ENCODE results near the gene TBC1D16. TPM values are rescaled to one million over a fixed set of nuclear protein-coding genes. Genes with fewer than 3 reads are reported as not detected.

The TBC1D16 gene
- total RNA-seq, 1 experiment from 2014 or later = 35.9 TPM

DNA sequence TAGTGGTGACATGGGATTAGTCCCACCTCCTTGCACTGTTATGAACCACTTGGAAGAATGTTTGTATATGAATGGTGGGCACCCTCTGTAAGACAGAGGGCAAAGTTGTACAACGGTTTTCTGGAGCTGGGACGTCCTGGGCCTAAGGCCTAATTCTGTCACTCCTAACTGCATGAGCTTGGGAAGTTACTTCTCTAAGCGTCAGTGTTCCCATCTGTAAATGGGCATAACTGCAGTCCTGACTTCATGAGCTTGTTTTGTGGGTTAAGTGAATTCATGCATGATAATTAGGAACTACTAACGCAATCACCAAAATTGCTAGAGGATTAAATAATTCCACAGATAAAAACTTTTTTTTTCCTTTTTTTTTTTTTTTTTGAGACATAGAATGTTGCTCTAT is 1.8 kb downstream of the TBC1D16 start:
- no peak overlapping the region for H3K27ac Mint-ChIP-seq (ENCODE audit: unreplicated experiment)
- TF ChIP-seq, protein P1, sequence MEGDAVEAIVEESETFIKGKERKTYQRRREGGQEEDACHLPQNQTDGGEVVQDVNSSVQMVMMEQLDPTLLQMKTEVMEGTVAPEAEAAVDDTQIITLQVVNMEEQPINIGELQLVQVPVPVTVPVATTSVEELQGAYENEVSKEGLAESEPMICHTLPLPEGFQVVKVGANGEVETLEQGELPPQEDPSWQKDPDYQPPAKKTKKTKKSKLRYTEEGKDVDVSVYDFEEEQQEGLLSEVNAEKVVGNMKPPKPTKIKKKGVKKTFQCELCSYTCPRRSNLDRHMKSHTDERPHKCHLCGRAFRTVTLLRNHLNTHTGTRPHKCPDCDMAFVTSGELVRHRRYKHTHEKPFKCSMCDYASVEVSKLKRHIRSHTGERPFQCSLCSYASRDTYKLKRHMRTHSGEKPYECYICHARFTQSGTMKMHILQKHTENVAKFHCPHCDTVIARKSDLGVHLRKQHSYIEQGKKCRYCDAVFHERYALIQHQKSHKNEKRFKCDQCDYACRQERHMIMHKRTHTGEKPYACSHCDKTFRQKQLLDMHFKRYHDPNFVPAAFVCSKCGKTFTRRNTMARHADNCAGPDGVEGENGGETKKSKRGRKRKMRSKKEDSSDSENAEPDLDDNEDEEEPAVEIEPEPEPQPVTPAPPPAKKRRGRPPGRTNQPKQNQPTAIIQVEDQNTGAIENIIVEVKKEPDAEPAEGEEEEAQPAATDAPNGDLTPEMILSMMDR (IDR thresholded peaks at IDR 0.05; ENCODE audit: unreplicated experiment) = no peak
- H3K4me1 Mint-ChIP-seq (ENCODE audit: low read depth, unreplicated experiment) = peaks cover 45% of the 10 kb centered on the region
- H3K27me3 Mint-ChIP-seq (ENCODE audit: unreplicated experiment) = no peaks in the 10 kb centered on the region
- BruUV-seq (replicated peaks) = no TSS peak
- CTCF ChIA-PET = interaction anchor here (0.7 to 1.8 kb wide), 2 partner anchors 25 to 38 kb away, joined by 3 to 5 read pairs; no protein-coding TSS in a partner anchor
- no peak for DNase-seq
- H3K9me3 Mint-ChIP-seq (ENCODE audit: low read depth, unreplicated experiment) = no peaks in the 10 kb centered on the region
- H3K36me3 Mint-ChIP-seq (ENCODE audit: insufficient read depth, unreplicated experiment) = peaks cover 44% of the 10 kb centered on the region
- intact Hi-C loops (cut with micrococcal nuclease; ENCODE audit: unreplicated experiment) = no loop called here
- H3K4me3 Mint-ChIP-seq (ENCODE audit: low read depth, unreplicated experiment) = peak overlapping the region; percentile 81

DNA sequence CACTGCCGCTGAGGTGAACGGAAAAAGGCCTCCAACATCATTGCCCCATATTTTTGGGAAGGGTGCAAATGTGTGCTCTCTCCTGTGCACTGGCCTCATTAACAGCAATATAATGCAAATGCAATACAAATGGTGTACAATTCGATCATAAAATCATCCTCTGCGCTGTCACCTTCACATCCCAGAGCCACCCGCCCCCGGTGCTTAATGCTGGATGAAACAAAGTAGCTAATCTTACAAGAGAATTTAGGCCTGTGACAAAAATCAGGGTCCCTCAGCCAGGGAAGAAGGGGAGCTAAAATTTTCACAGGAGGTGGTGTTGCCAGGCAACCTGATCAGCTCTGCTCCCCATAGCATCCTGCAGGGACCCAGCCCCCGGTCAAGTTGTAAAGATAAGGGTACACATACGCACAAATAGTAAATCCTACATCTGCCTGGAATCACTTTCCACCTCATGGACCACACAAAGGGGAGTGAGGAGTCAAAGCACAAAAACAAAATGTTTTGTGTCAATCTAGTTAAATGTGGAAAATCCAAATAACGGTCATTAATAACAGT is 3.0 kb downstream of the TBC1D16 start:
- peaks cover 48% of the 10 kb centered on the region for H3K4me1 Mint-ChIP-seq (ENCODE audit: low read depth, unreplicated experiment)
- H3K27me3 Mint-ChIP-seq (ENCODE audit: unreplicated experiment) = no peaks in the 10 kb centered on the region
- CTCF ChIA-PET = no interaction called here
- no peak overlapping the region for H3K4me3 Mint-ChIP-seq (ENCODE audit: low read depth, unreplicated experiment)
- no TSS peak for BruUV-seq (replicated peaks)
- TF ChIP-seq, protein P1 (IDR thresholded peaks at IDR 0.05; ENCODE audit: unreplicated experiment) = no peak
- no peak for DNase-seq
- no peaks in the 10 kb centered on the region for H3K9me3 Mint-ChIP-seq (ENCODE audit: low read depth, unreplicated experiment)
- peaks cover 44% of the 10 kb centered on the region for H3K36me3 Mint-ChIP-seq (ENCODE audit: insufficient read depth, unreplicated experiment)
- intact Hi-C loops (cut with micrococcal nuclease; ENCODE audit: unreplicated experiment) = no loop called here
- no peak overlapping the region for H3K27ac Mint-ChIP-seq (ENCODE audit: unreplicated experiment)

DNA sequence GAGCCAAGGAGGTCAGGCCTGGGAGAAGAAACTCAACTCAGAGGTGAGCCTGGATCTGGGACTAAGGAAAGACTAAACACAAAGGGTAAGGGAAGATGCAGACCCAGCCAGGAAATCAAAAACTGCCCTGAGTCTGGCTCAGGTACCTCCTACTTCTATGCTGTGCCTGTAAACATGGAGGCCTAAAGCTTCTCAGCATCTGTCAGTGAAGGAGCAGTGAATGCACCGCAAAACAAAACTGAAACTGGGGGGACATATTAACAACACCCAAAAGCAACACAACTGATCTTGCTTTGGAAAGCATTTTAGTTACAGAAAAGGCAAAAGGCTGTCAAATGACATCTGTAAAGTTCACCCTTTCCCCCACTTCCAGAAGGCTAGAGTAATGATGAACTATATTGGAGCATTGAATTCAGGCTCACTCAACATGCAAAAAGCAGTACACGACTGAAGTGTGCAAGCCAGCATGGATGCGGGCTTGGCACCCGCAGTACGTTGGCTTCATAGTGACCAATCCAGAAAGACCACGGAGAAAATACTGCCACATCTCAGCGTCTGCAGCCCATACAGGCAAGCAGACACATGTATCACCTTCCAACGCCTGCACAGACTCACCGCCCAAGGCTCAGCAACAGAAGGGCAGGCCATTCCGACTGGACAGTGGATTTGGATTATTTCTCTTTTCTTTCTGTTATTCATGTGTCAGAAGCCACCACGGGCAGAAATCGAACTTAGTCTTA is 3.8 kb downstream of the TBC1D16 start:
- no peaks in the 10 kb centered on the region for H3K9me3 Mint-ChIP-seq (ENCODE audit: low read depth, unreplicated experiment)
- DNase-seq = no peak
- BruUV-seq (replicated peaks) = no TSS peak
- TF ChIP-seq, protein P1 (IDR thresholded peaks at IDR 0.05; ENCODE audit: unreplicated experiment) = no peak
- H3K36me3 Mint-ChIP-seq (ENCODE audit: insufficient read depth, unreplicated experiment) = peaks cover 39% of the 10 kb centered on the region
- CTCF ChIA-PET = interaction anchor here (1.5 kb wide), 1 partner anchor 24 kb away, joined by 11 read pairs; no protein-coding TSS in a partner anchor
- no peak overlapping the region for H3K27ac Mint-ChIP-seq (ENCODE audit: unreplicated experiment)
- no peaks in the 10 kb centered on the region for H3K27me3 Mint-ChIP-seq (ENCODE audit: unreplicated experiment)
- intact Hi-C loops (cut with micrococcal nuclease; ENCODE audit: unreplicated experiment) = no loop called here
- no peak overlapping the region for H3K4me3 Mint-ChIP-seq (ENCODE audit: low read depth, unreplicated experiment)
- H3K4me1 Mint-ChIP-seq (ENCODE audit: low read depth, unreplicated experiment) = peaks cover 48% of the 10 kb centered on the region

DNA sequence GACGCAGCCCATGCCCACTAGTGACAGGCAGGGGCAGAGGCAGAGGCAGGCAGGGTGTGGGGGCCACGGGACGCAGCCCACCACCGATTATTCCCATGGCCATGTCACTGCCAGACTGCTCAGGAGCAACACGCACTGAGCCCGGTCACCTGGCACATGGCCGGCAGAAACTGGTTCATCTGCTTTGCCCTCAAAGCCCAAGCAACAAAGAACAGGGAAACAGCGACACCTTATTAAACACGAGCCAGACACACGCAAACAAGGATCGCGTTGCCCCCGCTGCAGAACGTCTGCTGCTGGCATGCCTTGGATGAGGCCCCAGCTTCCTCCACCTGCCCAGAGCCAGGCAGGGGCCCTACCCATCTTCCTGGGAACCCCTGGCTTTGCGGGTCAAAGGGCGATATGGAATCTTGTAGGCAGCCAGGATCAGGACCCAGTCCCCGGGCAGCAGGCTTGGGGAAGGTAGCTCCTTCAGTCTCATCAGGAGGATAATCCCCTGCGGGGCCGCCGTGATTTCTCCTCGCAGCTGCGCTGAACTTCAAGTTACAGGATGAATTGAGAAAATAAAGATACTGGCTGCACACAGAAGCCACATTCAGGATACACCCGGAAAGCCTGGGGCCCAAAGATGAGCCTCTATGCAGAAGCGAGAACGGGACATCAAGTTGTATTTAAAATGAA is 4.8 kb downstream of the TBC1D16 start:
- Mint-ChIP-seq H3K4me1 (ENCODE audit: low read depth, unreplicated experiment) (peaks cover 48% of the 10 kb centered on the region), H3K36me3 (ENCODE audit: insufficient read depth, unreplicated experiment) (peaks cover 30% of the 10 kb centered on the region), H3K27me3 (ENCODE audit: unreplicated experiment) (no peaks in the 10 kb centered on the region), H3K9me3 (ENCODE audit: low read depth, unreplicated experiment) (no peaks in the 10 kb centered on the region), H3K27ac (ENCODE audit: unreplicated experiment) (no peak overlapping the region), H3K4me3 (ENCODE audit: low read depth, unreplicated experiment) (no peak overlapping the region)
- CTCF ChIA-PET = interaction anchor here (1.5 kb wide), 1 partner anchor 23 kb away, joined by 11 read pairs; no protein-coding TSS in a partner anchor
- BruUV-seq (replicated peaks) = no TSS peak
- DNase-seq = peak; percentile 80
- intact Hi-C loops (cut with micrococcal nuclease; ENCODE audit: unreplicated experiment) = no loop called here
- TF ChIP-seq, protein P1 (IDR thresholded peaks at IDR 0.05; ENCODE audit: unreplicated experiment) = no peak
